Measurements from ENCODE around the gene CFAP92.

Gene CFAP92

GRCh38 chr3:128991355-128991895, 2.5 kb downstream of the CFAP92 start:
- in situ Hi-C loops (cut with MboI; ENCODE audit: low sequenced_read_pairs) = no loop called here

GRCh38 chr3:128988286-128988685, 5.6 kb downstream of the CFAP92 start:
- in situ Hi-C loops (cut with MboI; ENCODE audit: low sequenced_read_pairs) = no loop called here

- in situ Hi-C loops (cut with MboI; ENCODE audit: low sequenced_read_pairs) = no loop called here
Observed at GRCh38 chr3:128987302-128988100, 6.4 kb downstream of the CFAP92 start.

GRCh38 chr3:128984596-128984995, 9.3 kb downstream of the CFAP92 start:
- in situ Hi-C loops (cut with MboI; ENCODE audit: low sequenced_read_pairs) = no loop called here

- in situ Hi-C loops (cut with MboI; ENCODE audit: low sequenced_read_pairs) = no loop called here
Observed at GRCh38 chr3:128983293-128984069, 10.4 kb downstream of the CFAP92 start.

GRCh38 chr3:128975276-128975675, 18.6 kb downstream of the CFAP92 start:
- in situ Hi-C loops (cut with MboI; ENCODE audit: low sequenced_read_pairs) = no loop called here

GRCh38 chr3:128973988-128974564, 19.8 kb downstream of the CFAP92 start:
- in situ Hi-C loops (cut with MboI; ENCODE audit: low sequenced_read_pairs) = no loop called here

GRCh38 chr3:128971421-128972100, 22.3 kb downstream of the CFAP92 start:
- in situ Hi-C loops (cut with MboI; ENCODE audit: low sequenced_read_pairs) = no loop called here

GRCh38 chr3:128970740-128971047, 23.2 kb downstream of the CFAP92 start:
- in situ Hi-C loops (cut with MboI; ENCODE audit: low sequenced_read_pairs) = no loop called here

- in situ Hi-C loops (cut with MboI; ENCODE audit: low sequenced_read_pairs) = no loop called here
Observed at GRCh38 chr3:128969993-128970739, 23.7 kb downstream of the CFAP92 start.

GRCh38 chr3:128967748-128968355, 26.0 kb downstream of the CFAP92 start:
- in situ Hi-C loops (cut with MboI; ENCODE audit: low sequenced_read_pairs) = no loop called here

- in situ Hi-C loops (cut with MboI; ENCODE audit: low sequenced_read_pairs) = no loop called here
Observed at GRCh38 chr3:128965818-128966217, 28.1 kb downstream of the CFAP92 start.

- in situ Hi-C loops (cut with MboI; ENCODE audit: low sequenced_read_pairs) = no loop called here
Observed at GRCh38 chr3:128965280-128965679, 28.6 kb downstream of the CFAP92 start.

- in situ Hi-C loops (cut with MboI; ENCODE audit: low sequenced_read_pairs) = no loop called here
Observed at GRCh38 chr3:128956440-128956839, 37.4 kb downstream of the CFAP92 start.

- in situ Hi-C loops (cut with MboI; ENCODE audit: low sequenced_read_pairs) = no loop called here
Observed at GRCh38 chr3:128950223-128950938, 43.5 kb downstream of the CFAP92 start.

- in situ Hi-C loops (cut with MboI; ENCODE audit: low sequenced_read_pairs) = no loop called here
Observed at GRCh38 chr3:128949158-128949557, 44.7 kb downstream of the CFAP92 start.

- in situ Hi-C loops (cut with MboI; ENCODE audit: low sequenced_read_pairs) = no loop called here
Observed at GRCh38 chr3:128946411-128946810, 47.5 kb downstream of the CFAP92 start.

GRCh38 chr3:128945878-128946175, 48.0 kb downstream of the CFAP92 start:
- in situ Hi-C loops (cut with MboI; ENCODE audit: low sequenced_read_pairs) = no loop called here

GRCh38 chr3:128945041-128945877, 48.6 kb downstream of the CFAP92 start:
- in situ Hi-C loops (cut with MboI; ENCODE audit: low sequenced_read_pairs) = no loop called here

All from hTERT RPE-1 (cell line).